IMR-90 (cell line): ENCODE measurements around the gene DLG3.

Experiments
- CEBPB ChIP-seq: IDR thresholded peaks from 2 replicates; pipeline ENCODE4 v1.6.1; 2012; ENCODE audit warnings: low read depth, low read length, improper control_type of control experiment
- CHD1 ChIP-seq: IDR thresholded peaks from 2 replicates; pipeline ENCODE4 v1.6.1; 2012; ENCODE audit warnings: low read depth, low read length, improper control_type of control experiment
- CTCF ChIP-seq: conservative IDR thresholded peaks from 2 replicates; pipeline ENCODE4 v1.5.1; 2012; ENCODE audit warnings: mild to moderate bottlenecking, low read depth, low read length, improper control_type of control experiment
- MAFK ChIP-seq: IDR thresholded peaks from 2 replicates; pipeline ENCODE4 v1.6.1; 2012; ENCODE audit warnings: low read depth, low read length, improper control_type of control experiment
- MXI1 ChIP-seq: IDR thresholded peaks from 2 replicates; pipeline ENCODE4 v1.6.1; 2012; ENCODE audit warnings: low read depth, mild to moderate bottlenecking, low read length, moderate library complexity, borderline replicate concordance
- POLR2A ChIP-seq: IDR thresholded peaks from 2 replicates; pipeline ENCODE4 v1.6.1; 2012; ENCODE audit warnings: mild to moderate bottlenecking, low read depth, low read length
- RAD21 ChIP-seq: IDR thresholded peaks from 2 replicates; pipeline ENCODE4 v1.6.1; 2012; ENCODE audit warnings: low read length, improper control_type of control experiment
- RCOR1 ChIP-seq: IDR thresholded peaks from 2 replicates; pipeline ENCODE4 v1.6.1; 2012; ENCODE audit warnings: mild to moderate bottlenecking, low read length, improper control_type of control experiment; ENCODE audit not compliant: insufficient replicate concordance
- RFX5 ChIP-seq: IDR thresholded peaks from 2 replicates; pipeline ENCODE4 v1.8.0; 2012; ENCODE audit warnings: low read depth, mild to moderate bottlenecking, low read length, moderate library complexity
- USF2 ChIP-seq: fragments of 150-350 bp; IDR thresholded peaks from 2 replicates; pipeline ENCODE4 v1.6.1; 2017; ENCODE audit warnings: mild to moderate bottlenecking, antibody characterized with exemption, low read length, low read depth

- TF ChIP-seq POLR2A (no peak), RCOR1 (no peak), CTCF (no peak), MXI1 (no peak), CHD1 (no peak), CEBPB (no peak), RAD21 (no peak), MAFK (no peak), USF2 (no peak), RFX5 (no peak)
Measured at GRCh38 chrX:70455366-70456202, 10.9 kb downstream of the DLG3 start.
